ENCODE results near the gene FXYD2.

- TF ChIP-seq CTCF (IDR thresholded peaks at IDR 0.05), result peak in 1 of 3 donors; percentile 39
- TF ChIP-seq POLR2A (IDR thresholded peaks at IDR 0.05), result no peak
- no peak for TF ChIP-seq EP300 (IDR thresholded peaks at IDR 0.05)
Measured at GRCh38 chr11:117809236-117810055, 15.1 kb downstream of the FXYD2 start.
